ENCODE measurements around the gene SPTBN4. TPM values are rescaled to one million over a fixed set of nuclear protein-coding genes. Genes with fewer than 3 reads are reported as not detected.
"Not testable (repeated sequence)": the region's sequence is repeated elsewhere in the genome, so short reads cannot be mapped to it uniquely, and the experiment has no call there.

SPTBN4 gene
- total RNA-seq, 1 donor from 2014 or later = 0.43 TPM

- TF ChIP-seq CTCF (IDR thresholded peaks at IDR 0.05) = no peak
- no peak for DNase-seq (ENCODE audit: low spot score in 2 of 2)
- intact Hi-C loops (cut with DNase I) = no loop called here
- no peak overlapping the region for H3K4me3 ChIP-seq
- H3K27me3 ChIP-seq = no peaks in the 10 kb centered on the region
- no peak overlapping the region for H3K27ac ChIP-seq
- no peaks in the 10 kb centered on the region for H3K9me3 ChIP-seq
- H3K4me1 ChIP-seq = no peaks in the 10 kb centered on the region
- no peaks in the 10 kb centered on the region for H3K36me3 ChIP-seq
These were observed 23.1 kb downstream of the SPTBN4 start for GRCh38 chr19:40489882-40490230.

GRCh38 chr19:40492274-40492673 is 25.5 kb downstream of the SPTBN4 start:
- no peaks in the 10 kb centered on the region for H3K9me3 ChIP-seq
- no peaks in the 10 kb centered on the region for H3K36me3 ChIP-seq
- intact Hi-C loops (cut with DNase I) = no loop called here
- no peaks in the 10 kb centered on the region for H3K27me3 ChIP-seq
- no peak for TF ChIP-seq CTCF (IDR thresholded peaks at IDR 0.05)
- DNase-seq (ENCODE audit: low spot score in 2 of 2) = no peak
- no peak overlapping the region for H3K4me3 ChIP-seq
- no peaks in the 10 kb centered on the region for H3K4me1 ChIP-seq
- no peak overlapping the region for H3K27ac ChIP-seq

- Histone ChIP-seq H3K36me3 (no peaks in the 10 kb centered on the region), H3K4me3 (no peak overlapping the region), H3K9me3 (no peaks in the 10 kb centered on the region), H3K27me3 (no peaks in the 10 kb centered on the region), H3K27ac (no peak overlapping the region), H3K4me1 (no peaks in the 10 kb centered on the region)
- DNase-seq (ENCODE audit: low spot score in 2 of 2) = no peak
- no peak for TF ChIP-seq CTCF (IDR thresholded peaks at IDR 0.05)
- intact Hi-C loops (cut with DNase I) = no loop called here
These were observed 27.0 kb downstream of the SPTBN4 start for GRCh38 chr19:40493778-40494177.

GRCh38 chr19:40494191-40494838 is 27.5 kb downstream of the SPTBN4 start:
- Histone ChIP-seq H3K4me1 (no peaks in the 10 kb centered on the region), H3K27ac (no peak overlapping the region), H3K27me3 (no peaks in the 10 kb centered on the region), H3K4me3 (no peak overlapping the region), H3K9me3 (no peaks in the 10 kb centered on the region), H3K36me3 (no peaks in the 10 kb centered on the region)
- TF ChIP-seq CTCF (IDR thresholded peaks at IDR 0.05) = no peak
- no peak for DNase-seq (ENCODE audit: low spot score in 2 of 2)
- intact Hi-C loops (cut with DNase I) = no loop called here

GRCh38 chr19:40497214-40497613 is 30.4 kb downstream of the SPTBN4 start:
- H3K36me3 ChIP-seq = no peaks in the 10 kb centered on the region
- TF ChIP-seq CTCF (IDR thresholded peaks at IDR 0.05) = no peak

GRCh38 chr19:40499320-40499719 is 32.5 kb downstream of the SPTBN4 start:
- TF ChIP-seq CTCF (IDR thresholded peaks at IDR 0.05) = no peak
- Histone ChIP-seq H3K27ac (no peak overlapping the region), H3K4me1 (no peaks in the 10 kb centered on the region), H3K9me3 (no peaks in the 10 kb centered on the region), H3K4me3 (no peak overlapping the region), H3K27me3 (no peaks in the 10 kb centered on the region), H3K36me3 (no peaks in the 10 kb centered on the region)
- DNase-seq (ENCODE audit: low spot score in 2 of 2) = no peak
- intact Hi-C loops (cut with DNase I) = no loop called here

More at GRCh38 chr19:40497214-40497613, 30.4 kb downstream of the SPTBN4 start:
- Histone ChIP-seq H3K4me1 (no peaks in the 10 kb centered on the region), H3K4me3 (no peak overlapping the region), H3K9me3 (no peaks in the 10 kb centered on the region), H3K27me3 (no peaks in the 10 kb centered on the region), H3K27ac (no peak overlapping the region)
- intact Hi-C loops (cut with DNase I) = no loop called here
- no peak for DNase-seq (ENCODE audit: low spot score in 2 of 2)

- H3K27me3 ChIP-seq; H3K4me1 ChIP-seq; intact Hi-C loops (cut with DNase I); H3K4me3 ChIP-seq; H3K27ac ChIP-seq; H3K9me3 ChIP-seq; H3K36me3 ChIP-seq; DNase-seq (ENCODE audit: low spot score in 2 of 2): not testable (repeated sequence)
These were observed 34.1 kb downstream of the SPTBN4 start for GRCh38 chr19:40500678-40501530.
